ENCODE measurements around the gene MYEOV.

DNA sequence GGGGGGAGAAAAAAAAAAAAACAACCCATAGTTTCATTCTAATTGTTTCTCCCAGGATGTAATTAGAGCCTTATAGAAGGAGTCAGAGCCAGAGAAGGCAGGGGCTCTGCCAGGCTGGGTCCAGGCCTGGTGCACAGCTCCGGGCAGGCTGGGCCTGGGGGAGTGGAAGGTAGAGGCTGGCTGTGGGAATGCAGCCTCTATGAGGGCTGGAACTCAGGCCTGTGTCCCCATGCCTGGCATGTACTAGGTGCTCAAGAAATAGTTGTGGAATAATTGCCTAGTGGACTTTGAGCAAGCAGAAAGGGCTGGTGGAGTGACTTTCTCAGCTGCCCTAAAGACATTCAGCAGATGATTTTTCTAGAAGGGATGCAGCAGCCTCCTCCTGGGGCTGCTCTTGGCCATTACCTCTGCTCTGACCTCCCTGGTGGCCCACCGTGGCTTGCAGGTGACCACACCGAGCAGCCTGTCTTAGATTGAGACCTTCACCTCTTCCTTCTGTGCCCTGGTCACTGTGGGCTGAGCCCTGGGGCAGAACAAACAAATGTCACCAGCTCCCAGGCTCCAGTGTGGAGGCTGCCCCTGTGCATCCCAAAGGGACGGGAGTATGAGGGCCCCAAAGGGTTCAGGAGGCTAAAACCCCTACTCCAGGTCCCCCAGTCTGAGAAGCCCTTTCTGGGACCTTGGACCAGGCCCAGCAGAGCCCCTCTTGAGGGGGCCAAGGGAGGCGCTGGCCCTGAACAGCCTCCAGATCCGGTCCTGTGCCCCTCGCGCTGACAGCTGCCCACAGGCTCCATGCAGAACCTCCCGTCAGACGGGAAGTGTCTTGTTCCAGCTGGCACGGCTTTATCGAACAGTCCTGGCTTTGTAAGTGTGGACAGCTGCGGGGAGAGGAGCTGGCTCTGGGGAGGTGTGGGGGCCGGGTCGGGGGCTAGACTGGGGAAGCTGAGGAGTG is 18.8 kb downstream of the MYEOV start:
- TF ChIP-seq, protein P1, sequence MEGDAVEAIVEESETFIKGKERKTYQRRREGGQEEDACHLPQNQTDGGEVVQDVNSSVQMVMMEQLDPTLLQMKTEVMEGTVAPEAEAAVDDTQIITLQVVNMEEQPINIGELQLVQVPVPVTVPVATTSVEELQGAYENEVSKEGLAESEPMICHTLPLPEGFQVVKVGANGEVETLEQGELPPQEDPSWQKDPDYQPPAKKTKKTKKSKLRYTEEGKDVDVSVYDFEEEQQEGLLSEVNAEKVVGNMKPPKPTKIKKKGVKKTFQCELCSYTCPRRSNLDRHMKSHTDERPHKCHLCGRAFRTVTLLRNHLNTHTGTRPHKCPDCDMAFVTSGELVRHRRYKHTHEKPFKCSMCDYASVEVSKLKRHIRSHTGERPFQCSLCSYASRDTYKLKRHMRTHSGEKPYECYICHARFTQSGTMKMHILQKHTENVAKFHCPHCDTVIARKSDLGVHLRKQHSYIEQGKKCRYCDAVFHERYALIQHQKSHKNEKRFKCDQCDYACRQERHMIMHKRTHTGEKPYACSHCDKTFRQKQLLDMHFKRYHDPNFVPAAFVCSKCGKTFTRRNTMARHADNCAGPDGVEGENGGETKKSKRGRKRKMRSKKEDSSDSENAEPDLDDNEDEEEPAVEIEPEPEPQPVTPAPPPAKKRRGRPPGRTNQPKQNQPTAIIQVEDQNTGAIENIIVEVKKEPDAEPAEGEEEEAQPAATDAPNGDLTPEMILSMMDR (optimal IDR thresholded peaks at IDR 0.05 in 1 of 3, IDR thresholded peaks at IDR 0.05 in 1 of 3, conservative IDR thresholded peaks at IDR 0.05 in 1 of 3; ENCODE audit: extremely low read depth in 1 of 3, insufficient read depth in 2 of 3, low read length in 3 of 3) = no peak
- no peak for TF ChIP-seq EZH2 (IDR thresholded peaks at IDR 0.05; ENCODE audit: low read length)

Data from keratinocyte (primary cell).